Mucosa of gallbladder (tissue), 1 donor: ENCODE measurements around the gene TCF15. TPM values are rescaled to one million over a fixed set of nuclear protein-coding genes. Genes with fewer than 3 reads are reported as not detected.
"Not testable (repeated sequence)": the region's sequence is repeated elsewhere in the genome, so short reads cannot be mapped to it uniquely, and the experiment has no call there.

Experiments
- DNase-seq: peaks from one replicate; pipeline ENCODE4 v3.0.0-alpha.2; 2020; ENCODE audit warnings: low spot score
- total RNA-seq: library from RNA; stranded (reverse); gene quantifications from one replicate; pipeline ENCODE4 v1.2.1, GENCODE V29; 2021
- donor health status: DM: no; HTN: no; CAD: no.

TCF15 gene
- total RNA-seq, 1 donor from 2014 or later: 0.37 TPM

- DNase-seq: no peak
These were observed 32.5 kb upstream of the TCF15 start for GRCh38 chr20:642398-643174.

- DNase-seq: not testable (repeated sequence)
These were observed 31.9 kb upstream of the TCF15 start for GRCh38 chr20:642013-642397.

GRCh38 chr20:641516-641875, 31.4 kb upstream of the TCF15 start:
- no peak for DNase-seq

GRCh38 chr20:640674-641515, 30.8 kb upstream of the TCF15 start:
- DNase-seq: no peak

- no peak for DNase-seq
These were observed 28.5 kb upstream of the TCF15 start for GRCh38 chr20:638579-638978.

- no peak for DNase-seq
These were observed 27.4 kb upstream of the TCF15 start for GRCh38 chr20:637559-637958.

- no peak for DNase-seq
These were observed 25.8 kb upstream of the TCF15 start for GRCh38 chr20:635893-636338.

- no peak for DNase-seq
These were observed 25.2 kb upstream of the TCF15 start for GRCh38 chr20:635028-635892.

- no peak for DNase-seq
These were observed 24.2 kb upstream of the TCF15 start for GRCh38 chr20:634148-634925.

- DNase-seq: no peak
These were observed 21.0 kb upstream of the TCF15 start for GRCh38 chr20:631101-631500.

GRCh38 chr20:626579-626978, 16.5 kb upstream of the TCF15 start:
- DNase-seq: no peak

- no peak for DNase-seq
These were observed 15.3 kb upstream of the TCF15 start for GRCh38 chr20:625360-625932.

- DNase-seq: no peak
These were observed 13.6 kb upstream of the TCF15 start for GRCh38 chr20:623704-624103.

GRCh38 chr20:623021-623420, 12.9 kb upstream of the TCF15 start:
- no peak for DNase-seq

GRCh38 chr20:622161-622560, 12.1 kb upstream of the TCF15 start:
- DNase-seq: no peak

GRCh38 chr20:621125-621756, 11.1 kb upstream of the TCF15 start:
- DNase-seq: no peak

GRCh38 chr20:620246-620645, 10.1 kb upstream of the TCF15 start:
- no peak for DNase-seq

GRCh38 chr20:618980-619379, 8.9 kb upstream of the TCF15 start:
- DNase-seq: no peak

GRCh38 chr20:617934-618690, 8.0 kb upstream of the TCF15 start:
- DNase-seq: no peak

GRCh38 chr20:615514-615913, 5.4 kb upstream of the TCF15 start:
- no peak for DNase-seq
